Kidney (tissue), 14 donors: ENCODE data around the gene RAD18. TPM values are rescaled to one million over a fixed set of nuclear protein-coding genes. Genes with fewer than 3 reads are reported as not detected.

Experiments
- DNase-seq, 5 donors: peaks; one replicate each; pipeline ENCODE4 v3.0.0-alpha.2; 2013 to 2020
- FAIRE-seq: peaks from 2 replicates; lab custom pipeline; 2012; peaks lifted over from hg19 to GRCh38; lab: Jason Lieb, UNC
- H3K27ac ChIP-seq, 2 donors: one replicate each; pipeline ENCODE4 v1.7.0; 2013; ENCODE audit warnings: low read depth in 2 of 2, low read length in 2 of 2, inconsistent platforms in 1 of 2
- H3K27me3 ChIP-seq: one replicate; pipeline ENCODE4 v1.7.1; 2013; ENCODE audit warnings: low read length, inconsistent platforms; ENCODE audit not compliant: control insufficient read depth, insufficient read depth
- H3K36me3 ChIP-seq, 3 donors: one replicate each; pipeline versions ENCODE4 v1.7.0 to v1.7.1; 2013; ENCODE audit warnings: low read length in 3 of 3, control low read depth in 1 of 3, inconsistent platforms in 1 of 3; ENCODE audit not compliant: insufficient read depth in 3 of 3, control insufficient read depth in 2 of 3
- H3K4me1 ChIP-seq, 3 donors: one replicate each; pipeline versions ENCODE4 v1.7.0 to v1.7.1; 2013; ENCODE audit warnings: low read length in 3 of 3, inconsistent platforms in 1 of 3, low read depth in 1 of 3; ENCODE audit not compliant: control insufficient read depth in 2 of 3, insufficient read depth in 2 of 3
- H3K4me3 ChIP-seq, 3 donors: one replicate each; pipeline versions ENCODE4 v1.7.0 to v1.8.1; 2013; ENCODE audit warnings: low read length in 3 of 3, control low read depth in 1 of 3, inconsistent platforms in 1 of 3
- H3K9ac ChIP-seq, 3 donors: one replicate each; pipeline versions ENCODE4 v1.7.0 to v1.7.1; 2013; ENCODE audit warnings: low read length in 3 of 3, control low read depth in 1 of 3, inconsistent platforms in 1 of 3
- H3K9me3 ChIP-seq, 3 donors: one replicate each; pipeline versions ENCODE4 v1.7.0 to v1.7.1; 2013; ENCODE audit warnings: low read length in 3 of 3, control low read depth in 1 of 3, inconsistent platforms in 1 of 3; ENCODE audit not compliant: control insufficient read depth in 2 of 3, insufficient read depth in 1 of 3
- CTCF ChIP-seq: IDR thresholded peaks from 3 replicates; pipeline ENCODE4 v1.5.1; 2012; ENCODE audit warnings: mild to moderate bottlenecking, moderate library complexity, borderline replicate concordance; ENCODE audit not compliant: insufficient read depth; ENCODE audit errors: extremely low read depth
- intact Hi-C: fragments of 100-400 bp; cut with DNase I; formaldehyde crosslinking; loops from one replicate; pipeline ENCODE4 v1.11.1; 2022
- polyA plus RNA-seq: library from polyadenylated mRNA; stranded (reverse); fragments of 350-450 nt; fragmentation: Illumina TruSeq; extraction: RNeasy Lipid Tissue Mini Kit (QIAGEN cat#74804); gene quantifications from one replicate; pipeline ENCODE4 v1.2.3, GENCODE V29; 2014; ENCODE audit warnings: low read depth, low replicate concordance; ENCODE audit not compliant: insufficient read depth
- total RNA-seq: library from RNA; stranded (reverse); fragmentation: NEBNext Ultra II Directional; extraction: Animal tissue kit (Norgen Biotek cat#: 25700); gene quantifications from one replicate; pipeline ENCODE4 v1.2.1, GENCODE V29; 2021
- donor health status: control.
- donor health status: control.
- donor health status: control.
- donor health status: control.
- donor health status: control.
- donor health status: DM: yes; HTN: yes; CAD: no.
- donor health status: Normal renal cell carcinoma (clear cell type).

Gene RAD18
- total and polyA plus RNA-seq, 2 donors from 2014 or later, result 3.1 to 8.0 TPM

GRCh38 chr3:8839607-8840325 is 123.5 kb downstream of the RAD18 start:
- no peak overlapping the region for H3K9ac ChIP-seq
- H3K36me3 ChIP-seq, result no peaks in the 10 kb centered on the region
- H3K4me1 ChIP-seq, result no peaks in the 10 kb centered on the region
- intact Hi-C loops, result no loop called here
- no peak for TF ChIP-seq CTCF
- H3K27ac ChIP-seq, result no peak overlapping the region
- no peaks in the 10 kb centered on the region for H3K27me3 ChIP-seq
- FAIRE-seq (no peak), DNase-seq (no peak)
- H3K9me3 ChIP-seq, result no peaks in the 10 kb centered on the region
- no peak overlapping the region for H3K4me3 ChIP-seq

- Histone ChIP-seq H3K9me3 (no peaks in the 10 kb centered on the region), H3K9ac (no peak overlapping the region), H3K4me3 (no peak overlapping the region), H3K27me3 (no peaks in the 10 kb centered on the region), H3K27ac (no peak overlapping the region), H3K36me3 (no peaks in the 10 kb centered on the region), H3K4me1 (no peaks in the 10 kb centered on the region)
- FAIRE-seq (no peak), DNase-seq (no peak)
- no peak for TF ChIP-seq CTCF
- intact Hi-C loops, result no loop called here
Measured at GRCh38 chr3:8838765-8839423, 124.4 kb downstream of the RAD18 start.

- Histone ChIP-seq H3K27ac (no peak overlapping the region), H3K4me1 (no peaks in the 10 kb centered on the region), H3K36me3 (no peaks in the 10 kb centered on the region), H3K9me3 (no peaks in the 10 kb centered on the region), H3K27me3 (no peaks in the 10 kb centered on the region), H3K4me3 (no peak overlapping the region), H3K9ac (no peak overlapping the region)
- DNase-seq, result no peak
- intact Hi-C loops, result no loop called here
- no peak for FAIRE-seq
- TF ChIP-seq CTCF, result no peak
Measured at GRCh38 chr3:8838234-8838633, 125.0 kb downstream of the RAD18 start.
